NT2/D1 (cell line): Measurements from ENCODE around the gene PALD1.

Experiments used
- SUZ12 ChIP-seq: IDR thresholded peaks from 2 replicates; pipeline ENCODE4 v1.6.1; 2011; ENCODE audit not compliant: insufficient read length, insufficient read depth; ENCODE audit errors: extremely low read depth
- ZNF274 ChIP-seq: IDR thresholded peaks from 2 replicates; pipeline ENCODE4 v1.6.1; 2011; ENCODE audit warnings: mild to moderate bottlenecking, low read depth, low read length

DNA sequence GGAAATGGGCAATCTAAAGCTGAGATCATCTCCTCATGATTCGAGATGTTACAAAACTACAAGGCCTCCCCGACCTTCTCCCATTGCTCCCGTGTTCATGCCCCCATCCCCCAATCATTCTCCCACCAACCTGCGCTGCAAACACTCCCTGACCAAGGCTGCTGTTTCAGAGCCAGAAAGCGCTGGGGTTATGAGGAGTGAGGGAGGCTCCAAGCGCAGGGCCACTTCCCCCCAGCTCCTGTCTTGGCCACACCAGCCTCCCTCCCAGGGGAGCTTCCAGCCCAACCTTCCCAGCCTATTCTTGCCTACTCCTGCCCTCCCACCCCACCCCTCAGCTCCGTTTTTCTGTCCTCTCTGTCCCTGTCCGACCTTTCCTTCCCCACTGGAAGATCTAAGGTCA lies 22.4 kb upstream of the PALD1 start:
- no peak for TF ChIP-seq SUZ12
- TF ChIP-seq ZNF274 = no peak
